Nephron progenitor cell (in vitro differentiated cells): ENCODE data around the gene DPH7.

Experiments used
- DNase-seq: peaks from one replicate; pipeline ENCODE4 v3.0.0; 2021
- H3K27ac Mint-ChIP-seq: 2 replicates; pipeline ENCODE4 v1.8.0; 2021; ENCODE audit warnings: mild to moderate bottlenecking, moderate library complexity, mixed read lengths
- H3K27me3 Mint-ChIP-seq: 2 replicates; pipeline ENCODE4 v1.8.0; 2021; ENCODE audit warnings: mild to moderate bottlenecking, low read depth, mixed read lengths; ENCODE audit not compliant: poor library complexity
- H3K36me3 Mint-ChIP-seq: 2 replicates; pipeline ENCODE4 v1.8.0; 2021; ENCODE audit warnings: low read depth, mixed read lengths
- H3K4me1 Mint-ChIP-seq: 2 replicates; pipeline ENCODE4 v1.8.0; 2021; ENCODE audit warnings: mixed read lengths
- H3K4me3 Mint-ChIP-seq: 2 replicates; pipeline ENCODE4 v1.8.0; 2021; ENCODE audit warnings: mild to moderate bottlenecking, moderate library complexity, mixed read lengths
- H3K9me3 Mint-ChIP-seq: 2 replicates; pipeline ENCODE4 v1.8.0; 2021; ENCODE audit warnings: mild to moderate bottlenecking, moderate library complexity, mixed read lengths
- TF ChIP-seq, protein P1 (sequence below): fragments of 200-600 bp; sonication (generic); IDR thresholded peaks from 2 replicates; pipeline ENCODE4 v1.5.0; 2021; ENCODE audit warnings: antibody characterized with exemption

Gene DPH7

DNA sequence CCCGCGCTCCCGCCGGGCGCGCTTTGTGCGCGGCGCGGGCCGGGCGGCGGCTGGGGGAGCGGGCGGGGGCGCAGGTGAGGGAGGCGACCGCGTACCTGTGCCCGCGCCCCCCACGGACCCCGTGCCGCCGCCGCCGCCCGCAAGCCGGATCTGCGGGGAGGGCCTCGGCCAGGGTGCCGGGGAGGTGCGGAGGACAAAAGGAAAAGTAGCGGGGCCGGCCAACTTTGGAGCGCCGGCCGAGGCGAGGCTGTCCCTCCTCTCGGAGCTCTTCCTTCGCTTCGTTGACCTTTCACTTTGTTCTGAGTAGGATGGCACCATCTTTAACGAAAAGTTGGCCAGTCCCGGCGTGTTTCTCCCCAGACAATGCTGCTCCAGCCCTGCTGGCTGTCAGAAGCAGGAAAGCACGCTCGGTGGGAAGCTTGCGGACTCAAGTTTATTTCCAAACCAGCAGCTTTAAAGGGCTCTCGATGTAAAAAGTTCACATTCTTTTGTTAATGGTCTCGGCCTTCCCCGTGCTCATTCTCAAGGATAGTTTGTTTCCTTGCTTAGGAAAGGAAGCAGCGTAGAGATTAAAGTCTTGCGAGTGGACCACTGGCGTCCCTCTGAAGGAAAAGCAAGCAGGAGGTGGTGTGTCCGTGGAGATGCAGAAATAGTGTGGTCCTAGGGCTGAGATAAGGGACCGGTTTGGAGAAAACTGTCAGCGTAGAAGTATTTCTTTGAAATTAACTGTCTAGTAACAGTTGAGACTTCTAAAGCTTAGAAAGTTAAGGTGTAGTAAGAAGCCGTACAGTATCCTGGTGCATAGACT is 40.7 kb upstream of the DPH7 start:
- TF ChIP-seq, protein P1, sequence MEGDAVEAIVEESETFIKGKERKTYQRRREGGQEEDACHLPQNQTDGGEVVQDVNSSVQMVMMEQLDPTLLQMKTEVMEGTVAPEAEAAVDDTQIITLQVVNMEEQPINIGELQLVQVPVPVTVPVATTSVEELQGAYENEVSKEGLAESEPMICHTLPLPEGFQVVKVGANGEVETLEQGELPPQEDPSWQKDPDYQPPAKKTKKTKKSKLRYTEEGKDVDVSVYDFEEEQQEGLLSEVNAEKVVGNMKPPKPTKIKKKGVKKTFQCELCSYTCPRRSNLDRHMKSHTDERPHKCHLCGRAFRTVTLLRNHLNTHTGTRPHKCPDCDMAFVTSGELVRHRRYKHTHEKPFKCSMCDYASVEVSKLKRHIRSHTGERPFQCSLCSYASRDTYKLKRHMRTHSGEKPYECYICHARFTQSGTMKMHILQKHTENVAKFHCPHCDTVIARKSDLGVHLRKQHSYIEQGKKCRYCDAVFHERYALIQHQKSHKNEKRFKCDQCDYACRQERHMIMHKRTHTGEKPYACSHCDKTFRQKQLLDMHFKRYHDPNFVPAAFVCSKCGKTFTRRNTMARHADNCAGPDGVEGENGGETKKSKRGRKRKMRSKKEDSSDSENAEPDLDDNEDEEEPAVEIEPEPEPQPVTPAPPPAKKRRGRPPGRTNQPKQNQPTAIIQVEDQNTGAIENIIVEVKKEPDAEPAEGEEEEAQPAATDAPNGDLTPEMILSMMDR, result no peak
- Mint-ChIP-seq H3K4me3 (peak overlapping the region; percentile 95), H3K27me3 (peaks cover 2% of the 10 kb centered on the region), H3K4me1 (peaks cover 40% of the 10 kb centered on the region), H3K9me3 (peaks cover 3% of the 10 kb centered on the region), H3K36me3 (peaks cover 24% of the 10 kb centered on the region), H3K27ac (peak overlapping the region; percentile 96)
- peak; percentile 44 for DNase-seq

DNA sequence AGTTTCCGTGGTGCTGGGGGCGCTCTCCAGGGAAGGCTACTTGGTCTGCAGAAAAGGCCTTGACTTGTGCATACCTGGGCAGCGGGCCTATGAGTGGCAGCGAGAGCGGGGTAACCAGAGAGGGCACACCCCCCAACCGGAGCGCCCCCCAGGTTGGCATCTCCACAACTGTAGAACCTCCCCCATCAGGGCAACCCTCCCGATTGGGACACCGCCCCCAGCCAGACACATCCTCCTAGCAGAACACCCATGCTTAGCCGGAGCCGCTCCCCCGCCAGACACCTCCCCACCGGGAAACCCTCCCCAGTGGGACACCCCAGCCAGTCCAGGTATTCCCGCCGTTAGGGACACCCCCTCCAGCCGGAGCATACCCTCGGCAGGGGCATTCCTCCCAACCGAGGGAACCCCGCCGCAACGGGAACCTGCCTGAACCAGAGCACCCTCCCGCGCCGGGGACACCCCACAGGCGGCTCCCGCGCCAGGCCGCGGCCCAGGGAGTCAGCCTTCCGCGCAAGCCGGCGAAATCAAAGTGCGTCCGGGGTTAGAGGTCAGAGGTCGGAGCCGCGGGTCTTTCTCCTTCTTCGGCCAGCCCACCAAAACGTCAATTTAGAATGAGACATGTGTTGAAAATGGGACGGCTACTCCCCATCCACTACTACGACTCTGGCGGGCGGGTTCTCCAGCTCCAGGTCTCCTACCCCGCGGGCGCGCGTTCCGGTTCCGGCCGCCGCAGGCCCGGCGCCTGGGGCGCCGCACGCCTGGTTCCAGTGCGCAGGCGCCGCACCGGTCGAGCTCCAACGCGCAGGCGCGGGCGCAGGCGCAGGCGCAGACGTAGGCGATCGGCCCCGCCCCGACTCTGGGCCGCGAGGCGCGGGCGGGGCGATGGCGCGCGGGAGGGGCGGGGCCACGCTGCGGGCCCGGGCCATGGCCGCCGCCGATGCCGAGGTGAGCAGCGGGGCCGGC is 39.7 kb upstream of the DPH7 start, which contains the start of gene EHMT1:
TSS of gene EHMT1 (plus strand) at position 901 of the 963 bp plus-strand sequence. CDS start at position 925, 24 bp downstream.
- H3K4me1 Mint-ChIP-seq, result peaks cover 40% of the 10 kb centered on the region
- peaks cover 2% of the 10 kb centered on the region for H3K27me3 Mint-ChIP-seq
- DNase-seq, result peak; percentile 93
- H3K4me3 Mint-ChIP-seq, result peak within 1 kb of the TSS; percentile 95
- TF ChIP-seq, protein P1, result no peak
- no peaks in the 10 kb centered on the region for H3K9me3 Mint-ChIP-seq
- H3K27ac Mint-ChIP-seq, result peak within 1 kb of the TSS; percentile 96
- H3K36me3 Mint-ChIP-seq, result peaks cover 19% of the 10 kb centered on the region

DNA sequence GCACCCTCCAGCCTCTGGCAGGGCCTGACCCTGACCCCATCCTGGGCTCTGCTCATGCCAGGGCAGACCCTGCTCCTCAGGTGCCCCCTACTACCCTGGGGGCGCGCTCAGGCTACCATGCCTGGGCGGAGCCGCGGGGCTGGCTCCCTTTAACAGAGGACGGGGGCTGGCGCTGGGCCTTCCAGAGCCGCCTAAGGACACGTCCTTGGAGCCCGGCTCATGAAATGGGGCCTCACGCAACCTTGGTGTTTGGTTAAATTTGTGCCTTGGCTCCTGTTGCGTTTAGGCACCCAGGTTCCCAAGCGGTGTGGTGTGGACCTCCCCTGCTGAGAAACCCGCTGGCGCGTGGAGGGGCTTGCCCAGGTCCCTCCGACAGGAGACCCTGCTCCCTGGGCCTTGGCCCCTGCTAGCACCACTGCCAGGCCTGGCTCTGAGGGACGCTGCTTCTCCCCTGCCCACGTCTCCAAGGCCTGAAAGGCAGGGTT is 36.7 kb upstream of the DPH7 start:
- Mint-ChIP-seq H3K27ac (no peak overlapping the region), H3K9me3 (no peaks in the 10 kb centered on the region), H3K4me3 (no peak overlapping the region), H3K27me3 (no peaks in the 10 kb centered on the region), H3K4me1 (peaks cover 21% of the 10 kb centered on the region), H3K36me3 (peaks cover 3% of the 10 kb centered on the region)
- DNase-seq, result no peak
- TF ChIP-seq, protein P1, result no peak

DNA sequence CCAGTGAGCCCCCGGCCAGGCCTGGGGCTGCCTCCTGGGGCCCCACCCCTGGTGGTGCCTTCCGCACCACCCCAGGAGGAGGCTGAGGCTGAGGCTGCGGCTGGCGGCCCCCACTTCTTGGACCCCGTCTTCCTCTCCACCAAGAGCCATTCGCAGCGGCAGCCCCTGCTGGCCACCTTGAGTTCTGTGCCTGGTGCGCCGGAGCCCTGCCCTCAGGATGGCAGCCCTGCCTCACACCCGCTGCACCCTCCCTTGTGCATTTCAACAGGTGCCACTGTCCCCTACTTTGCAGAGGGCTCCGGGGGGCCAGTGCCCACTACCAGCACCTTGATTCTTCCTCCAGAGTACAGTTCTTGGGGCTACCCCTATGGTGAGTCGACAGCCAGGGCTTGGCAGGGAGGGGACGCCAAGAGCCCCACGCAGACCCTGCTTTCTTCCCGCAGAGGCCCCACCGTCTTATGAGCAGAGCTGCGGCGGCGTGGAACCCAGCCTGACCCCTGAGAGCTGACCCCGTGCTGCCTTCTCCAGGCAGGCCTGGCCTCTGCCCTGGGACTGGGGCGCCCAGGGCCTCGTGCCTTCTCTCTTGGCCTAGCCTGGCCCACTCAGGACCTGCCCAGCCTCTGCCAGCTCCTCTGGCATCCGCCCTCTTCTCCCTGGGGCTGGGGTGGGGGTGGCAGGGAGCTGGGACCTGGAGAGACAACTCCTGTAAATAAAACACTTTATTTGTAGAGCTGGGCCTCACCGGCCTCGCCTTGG is 36.1 kb upstream of the DPH7 start:
- Mint-ChIP-seq H3K27ac (no peak overlapping the region), H3K9me3 (no peaks in the 10 kb centered on the region), H3K4me3 (no peak overlapping the region), H3K36me3 (peaks cover 3% of the 10 kb centered on the region), H3K4me1 (peaks cover 15% of the 10 kb centered on the region), H3K27me3 (no peaks in the 10 kb centered on the region)
- DNase-seq, result no peak
- TF ChIP-seq, protein P1, result no peak

DNA sequence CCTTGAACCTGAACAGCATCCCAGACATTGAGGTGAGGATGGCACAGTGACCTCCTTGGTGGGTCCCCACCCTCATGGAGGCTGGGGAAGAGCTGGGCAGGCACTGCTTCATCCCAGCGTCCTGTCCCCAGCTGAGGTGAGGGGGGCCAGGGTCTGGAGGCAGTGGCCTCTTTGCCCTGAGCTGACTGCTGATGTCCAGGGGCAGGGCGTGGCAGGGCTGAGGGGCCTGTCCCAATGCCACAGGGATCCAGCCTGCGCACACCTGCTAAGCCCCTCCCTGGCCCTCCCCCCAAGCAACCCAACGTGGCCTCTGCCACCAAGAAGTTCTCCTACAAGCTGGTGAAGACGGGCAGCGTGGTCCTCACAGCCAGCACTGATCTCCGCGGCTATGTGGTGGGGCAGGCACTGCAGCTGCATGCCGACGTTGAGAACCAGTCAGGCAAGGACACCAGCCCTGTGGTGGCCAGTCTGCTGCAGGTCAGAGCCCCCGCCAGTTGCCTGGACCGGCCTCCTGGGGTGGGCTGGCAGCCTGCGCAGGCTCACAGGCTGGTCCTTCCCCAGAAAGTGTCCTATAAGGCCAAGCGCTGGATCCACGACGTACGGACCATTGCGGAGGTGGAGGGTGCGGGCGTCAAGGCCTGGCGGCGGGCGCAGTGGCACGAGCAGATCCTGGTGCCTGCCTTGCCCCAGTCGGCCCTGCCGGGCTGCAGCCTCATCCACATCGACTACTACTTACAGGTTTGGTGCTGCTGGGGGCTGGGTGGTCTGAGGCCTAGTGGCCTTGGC is 35.2 kb upstream of the DPH7 start:
- Mint-ChIP-seq H3K9me3 (no peaks in the 10 kb centered on the region), H3K4me1 (peaks cover 18% of the 10 kb centered on the region), H3K4me3 (no peak overlapping the region), H3K27me3 (peaks cover 4% of the 10 kb centered on the region), H3K36me3 (peaks cover 3% of the 10 kb centered on the region), H3K27ac (no peak overlapping the region)
- DNase-seq, result no peak
- TF ChIP-seq, protein P1, result no peak
